Stimulated activated CD8-positive, alpha-beta memory T cell treated with anti-CD3 and anti-CD28 coated beads, Interleukin-4, amount 100 ng/mL, for 24 hours (primary cell): ENCODE results near the gene PRKCE.
A peak's percentile ranks its signal among the peaks of the same experiment; 100 is the strongest.

Experiments used
- DNase-seq: peaks from one replicate; pipeline ENCODE4 v3.0.0-alpha.2; 2020; ENCODE audit warnings: low read depth

PRKCE gene

GRCh38 chr2:46170611-46171350, 519.3 kb downstream of the PRKCE start:
- no peak for DNase-seq

GRCh38 chr2:46171411-46171953, 520.0 kb downstream of the PRKCE start:
- DNase-seq, result no peak

GRCh38 chr2:46171996-46172546, 520.6 kb downstream of the PRKCE start:
- no peak for DNase-seq

GRCh38 chr2:46173030-46173429, 521.6 kb downstream of the PRKCE start:
- DNase-seq, result no peak

- no peak for DNase-seq
Observed at GRCh38 chr2:46173636-46174250, 522.3 kb downstream of the PRKCE start.

- no peak for DNase-seq
Observed at GRCh38 chr2:46174345-46175170, 523.1 kb downstream of the PRKCE start.

- no peak for DNase-seq
Observed at GRCh38 chr2:46175419-46175818, 523.9 kb downstream of the PRKCE start.

- no peak for DNase-seq
Observed at GRCh38 chr2:46177461-46178089, 526.1 kb downstream of the PRKCE start.

GRCh38 chr2:46179037-46179621, 527.7 kb downstream of the PRKCE start:
- peak; percentile 28 for DNase-seq

GRCh38 chr2:46180189-46180588, 528.7 kb downstream of the PRKCE start:
- no peak for DNase-seq

- DNase-seq, result no peak
Observed at GRCh38 chr2:46181306-46181705, 529.8 kb downstream of the PRKCE start.

- DNase-seq, result no peak
Observed at GRCh38 chr2:46181789-46182530, 530.5 kb downstream of the PRKCE start.

GRCh38 chr2:46183426-46183825, 532.0 kb downstream of the PRKCE start:
- DNase-seq, result no peak

GRCh38 chr2:46184794-46185583, 533.5 kb downstream of the PRKCE start:
- no peak for DNase-seq

GRCh38 chr2:46187112-46187618, 535.7 kb downstream of the PRKCE start:
- DNase-seq, result no peak

- no peak for DNase-seq
Observed at GRCh38 chr2:46188041-46188716, 536.7 kb downstream of the PRKCE start.

- no peak for DNase-seq
Observed at GRCh38 chr2:46193356-46193755, 541.9 kb downstream of the PRKCE start.

GRCh38 chr2:46193855-46194254, 542.4 kb downstream of the PRKCE start:
- DNase-seq, result no peak

- DNase-seq, result no peak
Observed at GRCh38 chr2:46194856-46195255, 543.4 kb downstream of the PRKCE start.
